Neuron (in vitro differentiated cells): Measurements from ENCODE around the gene GPRASP3.
"Not testable (repeated sequence)": the region's sequence is repeated elsewhere in the genome, so short reads cannot be mapped to it uniquely, and the experiment has no call there.

Experiments used
- H2AFZ ChIP-seq: one replicate; pipeline ENCODE4 v1.6.1; 2013; ENCODE audit warnings: low read depth, mild to moderate bottlenecking, inconsistent platforms, low read length, moderate library complexity
- H3K27me3 ChIP-seq: one replicate; pipeline ENCODE4 v1.6.1; 2013; ENCODE audit warnings: low read length; ENCODE audit not compliant: insufficient read depth
- H3K36me3 ChIP-seq: one replicate; pipeline ENCODE4 v1.6.1; 2013; ENCODE audit warnings: low read length; ENCODE audit not compliant: insufficient read depth
- H3K4me1 ChIP-seq: one replicate; pipeline ENCODE4 v1.6.1; 2013; ENCODE audit warnings: low read length; ENCODE audit not compliant: insufficient read depth
- H3K4me3 ChIP-seq: 2 replicates; pipeline ENCODE4 v1.5.1; 2013; ENCODE audit warnings: mild to moderate bottlenecking, low read length, moderate library complexity
- H3K9me3 ChIP-seq: one replicate; pipeline ENCODE4 v1.6.1; 2013; ENCODE audit warnings: low read length

Gene GPRASP3

GRCh38 chrX:102720237-102721168 is at the start of gene GPRASP3:
Gene GPRASP3 (plus strand): TSS chrX:102720743. CDS start chrX:102748996, 28,253 bp downstream.
- Histone ChIP-seq H3K9me3 (no peaks in the 10 kb centered on the region), H3K4me3 (no peak within 1 kb of the TSS), H3K4me1 (peaks cover 5% of the 10 kb centered on the region), H3K27me3 (no peaks in the 10 kb centered on the region), H3K36me3 (no peaks in the 10 kb centered on the region), H2AFZ (no peak within 1 kb of the TSS)

DNA sequence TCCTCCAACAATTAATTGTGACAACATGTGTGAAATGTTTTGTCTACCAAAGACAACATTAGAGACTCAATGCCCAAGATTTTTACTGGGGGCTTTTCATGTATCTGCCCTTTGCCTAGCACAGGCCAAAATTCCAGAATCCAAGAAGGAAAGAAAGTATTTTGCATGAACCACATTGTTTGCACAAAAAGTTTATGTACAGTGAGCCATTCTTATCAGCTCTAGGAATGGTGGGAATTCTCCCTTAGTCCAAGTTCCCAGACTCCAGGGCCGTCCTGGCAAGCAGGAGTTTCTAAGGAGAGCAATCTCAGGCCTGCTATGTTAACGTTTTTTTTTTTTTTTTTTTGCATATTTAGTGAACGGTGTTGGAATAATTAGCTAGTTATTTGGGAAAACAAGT is 47.7 kb upstream of the GPRASP3 start:
- Histone ChIP-seq H3K4me3 (no peak overlapping the region), H2AFZ (no peak overlapping the region), H3K4me1 (no peaks in the 10 kb centered on the region), H3K9me3 (no peaks in the 10 kb centered on the region), H3K27me3 (no peaks in the 10 kb centered on the region), H3K36me3 (no peaks in the 10 kb centered on the region)

DNA sequence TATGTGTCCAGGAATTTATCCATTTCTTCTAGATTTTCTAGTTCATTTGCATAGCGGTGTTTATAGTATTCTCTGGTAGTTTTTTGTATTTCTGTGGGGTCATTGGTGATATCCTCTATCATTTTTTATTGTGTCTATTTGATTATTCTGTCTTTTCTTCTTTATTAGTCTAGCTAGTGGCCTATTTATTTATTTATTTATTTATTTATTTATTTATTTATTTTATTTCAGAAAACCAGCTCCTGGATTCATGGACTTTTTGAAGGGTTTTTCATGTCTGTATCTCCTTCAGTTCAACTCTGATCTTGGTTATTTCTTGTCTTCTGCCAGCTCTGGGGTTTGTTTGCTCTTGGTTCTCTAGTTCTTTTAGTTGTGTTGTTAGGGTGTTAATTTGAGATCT is 43.1 kb upstream of the GPRASP3 start:
- H3K36me3 ChIP-seq, H3K27me3 ChIP-seq, H3K9me3 ChIP-seq, H3K4me1 ChIP-seq, H2AFZ ChIP-seq, H3K4me3 ChIP-seq: not testable (repeated sequence)

- Histone ChIP-seq H3K27me3 (no peaks in the 10 kb centered on the region), H3K9me3 (peaks cover 6% of the 10 kb centered on the region), H3K4me1 (no peaks in the 10 kb centered on the region)
Measured at GRCh38 chrX:102684772-102685520, 35.6 kb upstream of the GPRASP3 start.

DNA sequence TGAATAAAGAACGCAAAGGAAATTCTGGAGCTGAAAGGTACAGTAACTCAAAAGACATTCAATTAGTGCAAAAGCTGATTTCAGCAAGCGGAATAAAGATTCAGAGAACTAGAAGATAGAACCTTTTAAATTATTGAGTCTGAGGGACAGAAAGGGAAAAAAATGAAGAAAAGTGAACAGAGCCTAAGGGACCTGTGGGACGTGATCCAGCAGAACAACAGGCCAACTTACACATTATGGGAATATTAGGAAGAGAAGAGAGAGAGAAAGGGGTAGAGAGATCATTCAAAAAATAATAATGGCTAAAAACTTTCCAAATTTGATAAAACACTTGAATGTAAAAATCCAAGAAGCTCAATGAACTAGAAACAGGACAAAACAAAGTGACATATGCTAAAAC is 25.8 kb upstream of the GPRASP3 start:
- H3K27me3 ChIP-seq, result no peaks in the 10 kb centered on the region
- no peak overlapping the region for H3K4me3 ChIP-seq
- H3K9me3 ChIP-seq, result peaks cover 3% of the 10 kb centered on the region
- H3K4me1 ChIP-seq, result no peaks in the 10 kb centered on the region
- H2AFZ ChIP-seq, result no peak overlapping the region
- no peaks in the 10 kb centered on the region for H3K36me3 ChIP-seq

More at GRCh38 chrX:102684772-102685520, 35.6 kb upstream of the GPRASP3 start:
- Histone ChIP-seq H2AFZ (no peak overlapping the region), H3K4me3 (no peak overlapping the region), H3K36me3 (no peaks in the 10 kb centered on the region)

- H3K27me3 ChIP-seq, result no peaks in the 10 kb centered on the region
- H3K9me3 ChIP-seq, result peaks cover 3% of the 10 kb centered on the region
- H2AFZ ChIP-seq, result no peak overlapping the region
Measured at GRCh38 chrX:102696306-102696705, 24.2 kb upstream of the GPRASP3 start.

GRCh38 chrX:102697494-102697893 is 23.0 kb upstream of the GPRASP3 start:
- Histone ChIP-seq H3K4me1 (no peaks in the 10 kb centered on the region), H3K9me3 (no peaks in the 10 kb centered on the region), H3K36me3 (no peaks in the 10 kb centered on the region), H2AFZ (no peak overlapping the region), H3K27me3 (no peaks in the 10 kb centered on the region), H3K4me3 (no peak overlapping the region)

More at GRCh38 chrX:102696306-102696705, 24.2 kb upstream of the GPRASP3 start:
- no peaks in the 10 kb centered on the region for H3K4me1 ChIP-seq
- no peaks in the 10 kb centered on the region for H3K36me3 ChIP-seq
- no peak overlapping the region for H3K4me3 ChIP-seq

DNA sequence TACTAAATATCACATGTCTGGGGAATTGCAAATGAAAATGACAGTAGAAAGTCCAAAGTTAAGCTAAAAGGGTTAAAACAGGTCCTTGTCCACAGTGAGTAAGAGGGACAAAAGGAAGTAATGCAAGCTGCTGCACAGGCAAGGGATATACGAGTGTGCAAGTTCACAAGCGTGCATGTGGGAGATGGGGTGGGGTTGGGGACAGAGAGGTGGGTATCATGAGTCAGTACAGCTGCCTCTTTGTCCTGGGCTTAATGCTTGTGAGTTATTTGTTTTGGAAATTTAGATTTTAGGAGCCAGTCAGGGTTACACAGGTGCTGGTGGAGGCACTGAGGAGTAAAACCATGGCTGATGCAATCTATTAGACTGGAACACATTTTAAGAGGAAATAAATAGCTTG is 11.6 kb upstream of the GPRASP3 start:
- Histone ChIP-seq H2AFZ (no peak overlapping the region), H3K9me3 (peaks cover 1% of the 10 kb centered on the region), H3K4me3 (no peak overlapping the region), H3K4me1 (no peaks in the 10 kb centered on the region), H3K36me3 (no peaks in the 10 kb centered on the region), H3K27me3 (no peaks in the 10 kb centered on the region)

DNA sequence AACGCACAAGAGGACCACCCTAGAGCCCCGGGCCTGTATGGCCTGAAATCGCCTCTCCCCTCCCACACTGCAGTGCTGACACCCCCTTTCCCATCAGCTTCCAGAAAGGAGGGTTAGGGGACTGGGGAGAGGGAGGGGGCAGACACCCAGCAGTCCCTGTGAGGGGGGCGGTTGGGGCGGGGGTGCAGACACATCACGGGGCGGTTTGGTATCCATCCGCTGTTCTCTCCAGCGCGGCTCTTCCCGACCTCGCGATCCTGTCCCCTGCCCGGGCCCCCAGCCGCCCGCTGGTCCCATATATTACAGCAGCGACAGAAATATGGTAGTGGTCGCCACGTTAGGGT is 8.7 kb upstream of the GPRASP3 start:
- H3K4me1 ChIP-seq, result no peaks in the 10 kb centered on the region
- H2AFZ ChIP-seq, result peak overlapping the region; percentile 43
- no peaks in the 10 kb centered on the region for H3K9me3 ChIP-seq
- no peaks in the 10 kb centered on the region for H3K27me3 ChIP-seq
- peak overlapping the region; percentile 75 for H3K4me3 ChIP-seq
- no peaks in the 10 kb centered on the region for H3K36me3 ChIP-seq

DNA sequence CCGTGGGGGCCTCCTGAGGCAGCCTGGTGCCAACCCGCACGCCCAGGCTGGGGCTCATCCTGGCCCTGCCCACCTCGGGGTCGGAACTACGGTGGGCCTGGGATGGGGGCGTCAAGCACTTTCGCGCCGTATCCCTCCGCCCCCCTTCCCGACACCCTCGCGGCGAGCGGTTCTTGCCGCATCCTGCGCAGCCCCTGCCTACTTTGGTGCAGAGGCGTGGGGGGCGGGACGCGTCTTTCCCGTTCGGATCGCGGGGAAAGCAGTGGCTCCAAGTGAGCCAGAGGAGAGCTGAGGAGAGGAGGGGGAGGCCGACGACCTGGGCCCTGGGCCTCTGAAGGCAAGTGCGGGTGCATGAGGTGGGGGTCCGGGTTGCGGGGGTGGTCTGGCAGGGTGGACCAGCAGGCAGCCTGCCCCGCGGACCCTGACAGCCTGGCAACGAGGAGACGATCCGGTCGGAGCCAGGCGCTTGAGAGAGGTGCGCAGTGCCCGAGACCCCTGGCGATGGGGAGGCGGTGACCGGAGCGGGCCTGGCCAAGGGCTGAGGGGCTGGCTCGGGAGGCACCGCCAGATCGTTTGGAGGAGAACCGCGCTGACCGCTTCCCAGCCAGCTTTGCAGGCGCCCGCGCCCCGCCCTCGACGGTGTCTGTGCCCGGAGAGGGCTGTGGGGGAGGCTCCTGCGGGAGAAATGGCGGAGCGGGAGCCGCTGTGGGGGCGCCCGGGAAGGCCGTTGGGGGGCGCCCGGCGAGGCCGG is 8.2 kb upstream of the GPRASP3 start, which contains the start of gene GPRASP2:
Gene GPRASP2, plus strand, starts transcription at position 233 of the 751 bp plus-strand sequence. CDS start 2,422 bp downstream, outside the sequence.
- Histone ChIP-seq H3K4me3 (peak within 1 kb of the TSS; percentile 75), H3K9me3 (no peaks in the 10 kb centered on the region), H2AFZ (peak within 1 kb of the TSS; percentile 43), H3K27me3 (no peaks in the 10 kb centered on the region), H3K4me1 (no peaks in the 10 kb centered on the region), H3K36me3 (no peaks in the 10 kb centered on the region)

DNA sequence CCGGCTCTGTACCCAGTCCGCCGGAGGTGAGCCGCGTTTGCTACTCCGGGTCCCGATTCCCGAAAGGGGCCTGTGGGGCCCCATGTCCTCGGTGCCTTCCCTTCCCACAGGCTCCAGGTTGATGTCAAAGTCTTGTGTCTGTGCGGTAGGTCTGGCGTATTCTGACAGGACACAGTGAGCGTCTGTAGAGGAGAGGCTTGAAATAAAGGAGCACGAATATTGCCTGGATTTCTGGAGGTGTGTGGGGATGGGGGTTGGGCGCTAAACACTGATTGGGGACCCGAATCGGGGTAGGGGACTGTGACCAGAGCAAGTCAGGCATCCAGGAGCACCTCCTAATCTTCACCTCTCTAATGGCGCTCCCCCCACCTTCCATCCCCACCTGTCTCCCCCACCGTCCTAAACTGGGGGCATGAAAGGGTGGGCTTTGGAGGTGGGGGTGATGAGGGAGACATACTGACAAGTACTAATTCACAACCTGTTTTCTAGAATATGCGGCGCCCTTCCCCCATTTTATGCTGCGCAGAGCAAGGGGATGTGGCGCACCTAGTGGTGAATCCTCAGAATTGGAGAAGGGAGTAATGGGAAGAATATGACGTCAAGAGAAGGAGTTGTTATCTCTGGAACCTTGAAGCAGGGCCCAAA is 7.4 kb upstream of the GPRASP3 start:
- Histone ChIP-seq H3K9me3 (no peaks in the 10 kb centered on the region), H3K27me3 (no peaks in the 10 kb centered on the region), H2AFZ (peak overlapping the region; percentile 43), H3K36me3 (no peaks in the 10 kb centered on the region), H3K4me3 (peak overlapping the region; percentile 75), H3K4me1 (no peaks in the 10 kb centered on the region)

- H3K4me3 ChIP-seq, result no peak overlapping the region
- no peaks in the 10 kb centered on the region for H3K9me3 ChIP-seq
- H3K27me3 ChIP-seq, result no peaks in the 10 kb centered on the region
- no peak overlapping the region for H2AFZ ChIP-seq
- no peaks in the 10 kb centered on the region for H3K36me3 ChIP-seq
- no peaks in the 10 kb centered on the region for H3K4me1 ChIP-seq
Measured at GRCh38 chrX:102714994-102715393, 5.5 kb upstream of the GPRASP3 start.
